HEK293T (cell line): Measurements from ENCODE around the gene KCNJ3.

Experiments
- BHLHE40 ChIP-seq: fragments of 450-650 bp; IDR thresholded peaks from 2 replicates; pipeline ENCODE4 v1.6.1; 2016; ENCODE audit warnings: mild to moderate bottlenecking, moderate library complexity, borderline replicate concordance
- ELF4 ChIP-seq: fragments of 450-650 bp; IDR thresholded peaks from 2 replicates; pipeline ENCODE4 v1.6.1; 2017; ENCODE audit warnings: antibody characterized with exemption
- FOXA1 ChIP-seq: fragments of 450-650 bp; IDR thresholded peaks from 2 replicates; pipeline ENCODE4 v1.6.1; 2016; ENCODE audit warnings: mild to moderate bottlenecking
- FOXM1 ChIP-seq: fragments of 450-650 bp; IDR thresholded peaks from 2 replicates; pipeline ENCODE4 v1.6.1; 2017; ENCODE audit warnings: mild to moderate bottlenecking, borderline replicate concordance
- HDGF ChIP-seq: fragments of 450-650 bp; IDR thresholded peaks from 2 replicates; pipeline ENCODE4 v1.6.1; 2017; ENCODE audit warnings: antibody characterized with exemption, borderline replicate concordance
- SP1 ChIP-seq: fragments of 450-650 bp; IDR thresholded peaks from 2 replicates; pipeline ENCODE4 v1.6.1; 2017
- SUZ12 ChIP-seq: fragments of 450-650 bp; IDR thresholded peaks from 2 replicates; pipeline ENCODE4 v1.6.1; 2016; ENCODE audit warnings: mild to moderate bottlenecking
- TARDBP ChIP-seq: fragments of 450-650 bp; IDR thresholded peaks from 2 replicates; pipeline ENCODE4 v1.6.1; 2016

DNA sequence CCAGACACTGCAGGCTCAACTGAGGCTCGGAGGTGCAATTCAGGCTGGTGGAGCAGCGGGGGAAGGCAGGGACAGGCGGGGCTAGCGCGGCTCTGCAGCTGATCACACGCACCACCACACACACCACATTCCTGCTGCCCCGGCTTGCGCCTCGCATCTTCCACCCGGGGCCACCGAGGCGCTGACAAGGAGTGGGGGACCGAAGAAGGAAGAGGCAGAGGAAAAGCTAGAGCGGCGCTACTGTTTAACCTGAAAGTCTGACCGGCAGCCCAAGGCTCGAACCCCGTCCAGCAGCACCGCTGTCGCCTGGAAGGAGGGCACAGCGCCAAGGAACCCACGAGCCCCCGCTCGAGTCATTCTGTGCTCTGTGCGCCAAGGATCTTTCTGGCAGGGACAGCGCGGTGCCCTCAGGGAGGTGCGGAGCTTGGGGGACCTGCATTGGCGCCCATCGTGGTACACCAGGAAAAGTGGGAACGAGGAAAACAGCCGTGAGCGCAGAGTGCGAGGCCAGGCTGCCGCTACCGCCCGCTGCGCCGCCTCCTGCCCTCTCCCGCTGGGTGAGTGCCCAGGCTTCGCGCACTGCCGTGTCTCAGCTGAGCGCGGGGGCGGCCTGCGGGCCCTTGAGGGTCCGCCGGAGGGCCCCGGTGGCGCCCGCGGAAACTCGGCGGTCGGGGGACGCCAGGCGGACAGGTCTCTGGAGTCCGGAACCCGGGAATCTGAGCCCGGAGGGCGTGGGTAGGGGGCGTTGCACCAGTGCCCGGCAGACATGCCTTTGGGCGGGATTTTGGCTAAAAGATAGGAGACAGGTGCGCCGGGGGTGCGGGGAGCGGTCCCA lies 860 bp upstream of the KCNJ3 start:
- TF ChIP-seq ELF4 (no peak), SP1 (no peak), FOXM1 (no peak), FOXA1 (no peak), SUZ12 (no peak), BHLHE40 (no peak), TARDBP (no peak), HDGF (no peak)
